Measurements from ENCODE around the gene SAMHD1. TPM values are rescaled to one million over a fixed set of nuclear protein-coding genes. Genes with fewer than 3 reads are reported as not detected.

Gene SAMHD1
- total RNA-seq, 3 donors from 2014 or later (not counting 1 experiment from before 2014, with no cell fraction given): 237 to 279 (median 270) TPM

- 82% methylated on average over 6 of the region's 6 CpGs for WGBS (ENCODE audit: insufficient coverage)
Observed at GRCh38 chr20:36848078-36848660, 103.3 kb downstream of the SAMHD1 start.

GRCh38 chr20:36847710-36848040 lies 103.8 kb downstream of the SAMHD1 start:
- no peak for TF ChIP-seq CTCF (IDR thresholded peaks at IDR 0.05)
- Histone ChIP-seq H3K27me3 (ENCODE audit: control insufficient read depth, insufficient read depth, low read length) (no peaks in the 10 kb centered on the region), H3K9me3 (ENCODE audit: control insufficient read depth, insufficient read depth, low read length) (no peaks in the 10 kb centered on the region), H3K36me3 (ENCODE audit: control insufficient read depth, insufficient read depth, low read length) (no peaks in the 10 kb centered on the region), H3K4me1 (ENCODE audit: control insufficient read depth, insufficient read depth, low read length) (peaks cover 35% of the 10 kb centered on the region), H3K27ac (ENCODE audit: low read length) (no peak overlapping the region), H3K4me3 (ENCODE audit: low read length) (no peak overlapping the region)
- Mint-ChIP-seq H3K9me3 (no peaks in the 10 kb centered on the region), H3K36me3 (no peaks in the 10 kb centered on the region), H3K4me3 (no peak overlapping the region), H3K4me1 (peaks cover 7 to 10% of the 10 kb centered on the region in 2 donors), H3K27ac (no peak overlapping the region), H3K27me3 (ENCODE audit: low read depth in 2 of 2) (no peaks in the 10 kb centered on the region)
- WGBS (ENCODE audit: insufficient coverage): 100% methylated on average over 1 of the region's 1 CpG
- ATAC-seq (no peak), DNase-seq (no peak)
- intact Hi-C loops (cut with micrococcal nuclease): no loop called here

More at GRCh38 chr20:36848078-36848660, 103.3 kb downstream of the SAMHD1 start:
- intact Hi-C loops (cut with micrococcal nuclease): no loop called here
- H3K4me1 Mint-ChIP-seq: peaks cover 5 to 6% of the 10 kb centered on the region in 2 donors
- no peak overlapping the region for H3K4me3 Mint-ChIP-seq
- H3K9me3 Mint-ChIP-seq: no peaks in the 10 kb centered on the region
- Histone ChIP-seq H3K27me3 (ENCODE audit: control insufficient read depth, insufficient read depth, low read length) (no peaks in the 10 kb centered on the region), H3K9me3 (ENCODE audit: control insufficient read depth, insufficient read depth, low read length) (no peaks in the 10 kb centered on the region), H3K27ac (ENCODE audit: low read length) (no peak overlapping the region), H3K4me3 (ENCODE audit: low read length) (no peak overlapping the region), H3K4me1 (ENCODE audit: control insufficient read depth, insufficient read depth, low read length) (peaks cover 30% of the 10 kb centered on the region), H3K36me3 (ENCODE audit: control insufficient read depth, insufficient read depth, low read length) (no peaks in the 10 kb centered on the region)
- no peaks in the 10 kb centered on the region for H3K27me3 Mint-ChIP-seq (ENCODE audit: low read depth in 2 of 2)
- ATAC-seq (no peak), DNase-seq (no peak)
- no peak for TF ChIP-seq CTCF (IDR thresholded peaks at IDR 0.05)
- H3K36me3 Mint-ChIP-seq: no peaks in the 10 kb centered on the region
- H3K27ac Mint-ChIP-seq: no peak overlapping the region

- no peak overlapping the region for H3K27ac ChIP-seq (ENCODE audit: low read length)
- DNase-seq: no peak
- no peaks in the 10 kb centered on the region for H3K9me3 Mint-ChIP-seq
- H3K27ac Mint-ChIP-seq: no peak overlapping the region
- no peaks in the 10 kb centered on the region for H3K9me3 ChIP-seq (ENCODE audit: control insufficient read depth, insufficient read depth, low read length)
- TF ChIP-seq CTCF (IDR thresholded peaks at IDR 0.05): no peak
- no peaks in the 10 kb centered on the region for H3K36me3 Mint-ChIP-seq
- H3K36me3 ChIP-seq (ENCODE audit: control insufficient read depth, insufficient read depth, low read length): no peaks in the 10 kb centered on the region
- ATAC-seq: no peak
- no peak overlapping the region for H3K4me3 Mint-ChIP-seq
- no peak overlapping the region for H3K4me3 ChIP-seq (ENCODE audit: low read length)
- no peaks in the 10 kb centered on the region for H3K27me3 ChIP-seq (ENCODE audit: control insufficient read depth, insufficient read depth, low read length)
- H3K4me1 Mint-ChIP-seq: peaks cover 11 to 16% of the 10 kb centered on the region in 2 donors
- intact Hi-C loops (cut with micrococcal nuclease): no loop called here
- peaks cover 39% of the 10 kb centered on the region for H3K4me1 ChIP-seq (ENCODE audit: control insufficient read depth, insufficient read depth, low read length)
- 93% methylated on average over 18 of the region's 18 CpGs for WGBS (ENCODE audit: insufficient coverage)
- no peaks in the 10 kb centered on the region for H3K27me3 Mint-ChIP-seq (ENCODE audit: low read depth in 2 of 2)
Observed at GRCh38 chr20:36847009-36847709, 104.3 kb downstream of the SAMHD1 start.

Measured in natural killer cell (primary cell).